SH-SY5Y (cell line): ENCODE measurements around the gene NIN.

Source experiments
- GATA2 ChIP-seq: IDR thresholded peaks from 2 replicates; pipeline ENCODE4 v1.6.1; 2011; ENCODE audit warnings: mild to moderate bottlenecking, low read depth, low read length
- GATA3 ChIP-seq: IDR thresholded peaks from 2 replicates; pipeline ENCODE4 v1.6.1; 2011; ENCODE audit warnings: low read depth, mild to moderate bottlenecking, low read length, moderate library complexity

The NIN gene

GRCh38 chr14:50714450-50715073, 116.4 kb downstream of the NIN start:
- TF ChIP-seq GATA2, result no peak
- no peak for TF ChIP-seq GATA3

DNA sequence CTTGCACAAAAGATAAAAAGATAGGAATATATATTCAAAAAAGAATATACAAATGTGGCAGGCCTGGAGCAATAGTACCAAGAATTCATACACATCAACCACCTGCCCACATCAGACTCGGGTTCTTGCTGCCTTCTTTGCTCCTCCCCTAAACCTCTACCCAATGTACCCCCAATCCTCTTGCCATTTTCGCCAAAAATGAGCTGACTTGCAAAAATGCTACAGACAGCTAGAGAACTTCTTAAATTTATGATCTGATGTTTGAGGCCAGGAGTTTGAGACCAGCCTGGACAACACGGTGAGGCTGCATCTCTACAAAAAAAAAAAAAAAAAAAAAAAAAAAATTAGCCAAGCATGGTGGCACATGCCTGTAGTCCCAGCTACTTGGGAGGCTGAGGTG, 119.9 kb downstream of the NIN start:
- TF ChIP-seq GATA2, result no peak
- TF ChIP-seq GATA3, result no peak

DNA sequence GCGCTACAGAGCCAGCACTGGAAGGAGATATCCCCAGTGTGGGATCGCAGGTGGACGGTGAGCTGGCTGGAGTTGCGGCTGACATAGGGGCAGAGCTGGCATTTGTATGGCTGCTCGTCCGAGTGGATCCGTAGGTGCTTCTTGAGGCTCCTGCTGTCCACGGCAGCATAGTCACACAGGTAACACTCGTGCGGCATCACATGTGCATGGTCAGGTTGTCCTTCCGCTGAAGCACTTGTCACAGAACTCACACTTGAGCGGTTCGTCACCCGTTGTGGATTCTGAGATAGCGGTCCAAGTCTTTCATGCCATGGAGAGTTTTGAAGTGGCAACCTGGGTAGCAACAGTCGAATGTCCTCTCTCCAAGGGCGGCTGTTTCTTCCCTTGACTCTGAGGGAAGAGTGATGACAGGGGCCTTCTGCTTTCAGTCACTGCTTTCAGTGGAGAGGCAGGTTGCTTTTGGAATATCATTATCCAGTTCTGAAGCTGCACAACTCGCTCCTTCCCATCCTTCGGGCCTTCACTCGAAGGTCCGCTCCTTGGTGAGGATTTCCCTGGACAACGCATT, 125.9 kb downstream of the NIN start:
- TF ChIP-seq GATA3 (no peak), GATA2 (no peak)

DNA sequence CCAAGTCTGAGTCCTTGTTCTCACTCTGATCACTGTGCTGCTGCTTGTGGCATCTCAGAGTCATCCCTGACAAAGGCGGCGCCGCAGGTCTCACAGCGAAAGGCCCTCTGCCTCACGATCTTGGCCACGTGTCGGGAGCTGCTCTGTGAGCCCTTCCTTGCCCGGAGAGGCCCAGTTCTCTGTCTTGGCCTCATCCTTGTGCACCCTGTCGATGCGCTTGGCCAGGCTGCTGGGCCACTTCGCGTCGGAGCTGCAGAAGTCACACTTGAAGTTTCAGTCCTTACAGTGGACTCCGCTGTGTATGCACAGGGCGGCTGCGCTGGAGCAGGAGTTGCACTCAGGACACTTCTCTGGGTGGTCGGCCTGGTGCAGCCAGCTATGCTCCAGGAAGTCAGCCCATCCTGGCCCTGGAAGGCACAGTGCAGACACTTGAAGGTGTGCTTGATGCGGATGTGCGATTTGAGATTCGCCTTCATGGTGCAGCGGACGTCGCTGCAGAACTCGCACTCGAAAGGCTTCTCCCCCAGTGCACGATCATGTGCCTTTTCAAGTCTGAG, 126.4 kb downstream of the NIN start:
- TF ChIP-seq GATA2 (no peak), GATA3 (no peak)

GRCh38 chr14:50697659-50698290, 133.2 kb downstream of the NIN start:
- no peak for TF ChIP-seq GATA2
- no peak for TF ChIP-seq GATA3

GRCh38 chr14:50688875-50689274, 142.1 kb downstream of the NIN start:
- TF ChIP-seq GATA3, result no peak
- no peak for TF ChIP-seq GATA2

GRCh38 chr14:50679674-50680073, 151.3 kb downstream of the NIN start:
- no peak for TF ChIP-seq GATA2

DNA sequence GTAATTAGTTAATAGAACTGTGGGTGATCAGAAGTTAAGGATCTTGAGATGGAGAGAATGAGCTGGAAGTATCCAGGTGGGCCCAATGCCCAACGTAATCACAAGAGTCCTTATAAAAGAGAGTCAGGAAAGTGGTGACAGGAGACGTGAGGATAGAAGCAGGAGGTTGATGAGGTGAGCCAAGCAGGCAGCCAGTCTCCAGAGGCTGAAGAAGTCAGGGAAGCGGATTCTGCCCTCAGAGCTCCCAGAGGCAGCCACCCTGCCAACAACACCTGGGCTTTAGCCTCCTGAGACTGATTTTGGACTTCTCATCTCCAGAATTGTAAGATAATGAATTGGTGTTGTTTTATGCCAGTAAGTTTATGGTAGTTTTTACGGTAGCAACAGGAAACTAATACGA, 152.8 kb downstream of the NIN start:
- no peak for TF ChIP-seq GATA2
- TF ChIP-seq GATA3, result no peak

DNA sequence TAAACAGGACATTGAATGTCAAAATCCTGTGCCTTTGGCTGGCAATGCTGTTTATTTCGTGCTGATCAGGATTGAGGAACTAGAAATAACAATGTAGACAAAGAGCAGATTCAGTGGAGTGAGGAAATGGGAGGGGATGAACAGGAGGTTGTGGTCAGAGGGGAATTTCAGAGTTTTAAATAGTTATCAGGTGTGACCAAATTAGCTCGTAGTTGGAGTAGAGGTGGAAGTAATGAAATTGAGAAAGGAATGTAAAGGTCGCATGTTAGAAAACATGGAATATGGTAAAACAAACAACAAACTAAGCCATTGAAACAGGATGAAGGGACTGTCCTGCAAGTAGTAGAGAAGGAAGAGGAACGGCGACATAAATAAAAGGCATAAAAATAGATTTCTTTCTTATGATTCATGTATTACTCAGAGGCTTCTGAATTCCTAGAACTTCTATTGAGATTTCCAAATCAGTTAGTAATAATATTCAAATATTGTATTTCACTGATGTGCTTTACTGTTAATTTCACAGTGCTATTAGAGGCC, 153.4 kb downstream of the NIN start:
- TF ChIP-seq GATA3, result no peak
- TF ChIP-seq GATA2, result no peak

- TF ChIP-seq GATA3 (no peak), GATA2 (no peak)
Observed at GRCh38 chr14:50676814-50677516, 154.0 kb downstream of the NIN start.

- no peak for TF ChIP-seq GATA2
- no peak for TF ChIP-seq GATA3
Observed at GRCh38 chr14:50675597-50675996, 155.4 kb downstream of the NIN start.

GRCh38 chr14:50670866-50671256, 160.1 kb downstream of the NIN start:
- TF ChIP-seq GATA3, result no peak
- TF ChIP-seq GATA2, result no peak

DNA sequence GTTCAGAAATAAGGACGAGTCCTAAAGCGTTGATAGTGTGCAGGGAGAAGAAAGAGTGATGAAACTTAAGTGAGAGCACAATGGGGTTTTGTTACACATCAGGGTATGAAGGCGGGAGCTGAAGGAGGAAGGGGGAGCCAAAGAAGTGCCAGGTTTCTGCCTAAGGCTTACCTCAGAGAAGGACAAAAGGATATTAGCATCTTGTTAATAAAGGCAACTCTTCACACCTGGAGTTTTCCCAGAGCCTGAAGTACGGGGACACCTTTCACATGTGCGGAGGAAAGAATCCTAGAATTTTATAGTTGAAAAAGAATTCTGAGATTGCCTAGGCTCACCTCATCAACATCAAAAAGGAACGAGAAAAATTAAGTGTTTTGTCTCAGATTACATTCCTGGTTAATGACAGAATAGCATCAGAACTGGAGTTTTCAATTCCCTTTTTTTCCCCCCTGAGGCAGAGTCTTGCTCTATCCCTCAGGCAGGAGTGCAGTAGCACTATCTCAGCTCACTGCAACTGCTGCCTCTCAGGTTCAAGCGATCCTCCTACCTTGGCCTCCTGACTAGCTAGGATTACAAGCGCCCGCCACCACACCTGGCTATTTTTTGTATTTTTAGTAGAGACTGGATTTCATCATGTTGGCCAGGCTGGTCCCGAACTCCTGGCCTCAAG, 160.6 kb downstream of the NIN start:
- TF ChIP-seq GATA2 (no peak), GATA3 (no peak)
